Uterus (tissue), 4 donors: ENCODE data around the gene AP2A2. TPM values are rescaled to one million over a fixed set of nuclear protein-coding genes. Genes with fewer than 3 reads are reported as not detected.

Source experiments
- DNase-seq, 2 donors: peaks; one replicate each; pipeline ENCODE4 v3.0.0-alpha.2; 2019 to 2020
- H3K27ac ChIP-seq, 2 donors: fragments of 200-600 bp; sonication (generic); 1 replicate in 1 of 2; 2 replicates in 1 of 2; pipeline ENCODE4 v1.5.1; 2016 to 2018
- H3K27me3 ChIP-seq, 2 donors: fragments of 200-600 bp; sonication (generic); one replicate each; pipeline ENCODE4 v1.5.1; 2018 to 2019; ENCODE audit warnings: control low read depth in 1 of 2
- H3K36me3 ChIP-seq, 2 donors: fragments of 200-600 bp; sonication (generic); one replicate each; pipeline ENCODE4 v1.5.1; 2019; ENCODE audit warnings: control low read depth in 1 of 2
- H3K4me1 ChIP-seq, 2 donors: fragments of 200-600 bp; sonication (generic); one replicate each; pipeline ENCODE4 v1.5.1; 2018 to 2019; ENCODE audit warnings: control low read depth in 1 of 2
- H3K4me3 ChIP-seq, 2 donors: fragments of 200-600 bp; sonication (generic); 1 replicate in 1 of 2; 2 replicates in 1 of 2; pipeline ENCODE4 v1.5.1; 2018 to 2019; ENCODE audit warnings: mild to moderate bottlenecking in 1 of 2
- H3K9me3 ChIP-seq, 2 donors: fragments of 200-600 bp; sonication (generic); one replicate each; pipeline ENCODE4 v1.5.1; 2019; ENCODE audit warnings: control low read depth in 1 of 2
- CTCF ChIP-seq, 4 experiments: fragments of 200-600 bp in 2 of 4; fragments of 450-650 bp in 2 of 4; sonication (generic) in 2 of 4; IDR thresholded peaks; one replicate each; pipeline ENCODE4 v1.5.1; 2016 to 2019; ENCODE audit warnings: antibody characterized with exemption in 4 of 4, mild to moderate bottlenecking in 2 of 4, moderate library complexity in 1 of 4
- POLR2A ChIP-seq, 2 donors: fragments of 450-650 bp; IDR thresholded peaks; one replicate each; pipeline ENCODE4 v1.6.1; 2016; ENCODE audit warnings: antibody characterized with exemption in 2 of 2, mild to moderate bottlenecking in 1 of 2, moderate library complexity in 1 of 2
- intact Hi-C: fragments of 100-400 bp; cut with DNase I; formaldehyde crosslinking; loops from one replicate; pipeline ENCODE4 v1.15.1; 2023; ENCODE audit warnings: low total_unique reads
- total RNA-seq, 4 donors: library from RNA; depleted of rRNA in 3 of 4; stranded (reverse); fragments of >200 nt in 3 of 4; gene quantifications; one replicate each; pipeline versions ENCODE4 v1.1.0 to v1.2.4, GENCODE V29; 2014 to 2023
- donor health status: DM: yes; HTN: yes; CAD: no.

The AP2A2 gene
- total RNA-seq, 4 donors from 2014 or later = 25.6 to 120 (median 40.4) TPM

- Histone ChIP-seq H3K4me3 (no peak overlapping the region), H3K27ac (no peak overlapping the region), H3K4me1 (no peaks in the 10 kb centered on the region), H3K9me3 (no peaks in the 10 kb centered on the region), H3K36me3 (no peaks in the 10 kb centered on the region), H3K27me3 (no peaks in the 10 kb centered on the region)
- intact Hi-C loops = no loop called here
- TF ChIP-seq CTCF (IDR thresholded peaks at IDR 0.05) (no peak), POLR2A (IDR thresholded peaks at IDR 0.05) (no peak)
- no peak for DNase-seq
These were observed 43.2 kb downstream of the AP2A2 start for GRCh38 chr11:968822-969221.

- H3K27me3 ChIP-seq = no peaks in the 10 kb centered on the region
- H3K4me1 ChIP-seq = no peaks in the 10 kb centered on the region
- no peak for DNase-seq
- TF ChIP-seq CTCF (IDR thresholded peaks at IDR 0.05) = no peak
- no peak for TF ChIP-seq POLR2A (IDR thresholded peaks at IDR 0.05)
- H3K9me3 ChIP-seq = no peaks in the 10 kb centered on the region
- no peaks in the 10 kb centered on the region for H3K36me3 ChIP-seq
- no peak overlapping the region for H3K4me3 ChIP-seq
- intact Hi-C loops = no loop called here
- no peak overlapping the region for H3K27ac ChIP-seq
These were observed 44.1 kb downstream of the AP2A2 start for GRCh38 chr11:969651-970205.

- no peaks in the 10 kb centered on the region for H3K27me3 ChIP-seq
- no peak for DNase-seq
- no peaks in the 10 kb centered on the region for H3K9me3 ChIP-seq
- no peaks in the 10 kb centered on the region for H3K36me3 ChIP-seq
- no peak for TF ChIP-seq CTCF (IDR thresholded peaks at IDR 0.05)
- TF ChIP-seq POLR2A (IDR thresholded peaks at IDR 0.05) = no peak
- intact Hi-C loops = no loop called here
- no peak overlapping the region for H3K27ac ChIP-seq
- H3K4me3 ChIP-seq = no peak overlapping the region
- H3K4me1 ChIP-seq = no peaks in the 10 kb centered on the region
These were observed 44.7 kb downstream of the AP2A2 start for GRCh38 chr11:970319-970871.

- no peak overlapping the region for H3K27ac ChIP-seq
- intact Hi-C loops = no loop called here
- TF ChIP-seq CTCF (IDR thresholded peaks at IDR 0.05) = no peak
- TF ChIP-seq POLR2A (IDR thresholded peaks at IDR 0.05) = no peak
- no peak overlapping the region for H3K4me3 ChIP-seq
- no peaks in the 10 kb centered on the region for H3K9me3 ChIP-seq
- H3K4me1 ChIP-seq = no peaks in the 10 kb centered on the region
- H3K27me3 ChIP-seq = no peaks in the 10 kb centered on the region
- no peak for DNase-seq
- no peaks in the 10 kb centered on the region for H3K36me3 ChIP-seq
These were observed 45.5 kb downstream of the AP2A2 start for GRCh38 chr11:971092-971690.

GRCh38 chr11:971731-972365 is 46.2 kb downstream of the AP2A2 start:
- Histone ChIP-seq H3K4me1 (no peaks in the 10 kb centered on the region), H3K4me3 (no peak overlapping the region), H3K9me3 (no peaks in the 10 kb centered on the region), H3K27me3 (no peaks in the 10 kb centered on the region), H3K36me3 (no peaks in the 10 kb centered on the region), H3K27ac (no peak overlapping the region)
- TF ChIP-seq CTCF (IDR thresholded peaks at IDR 0.05) (no peak), POLR2A (IDR thresholded peaks at IDR 0.05) (no peak)
- DNase-seq = no peak
- intact Hi-C loops = no loop called here
